Sigmoid colon (tissue), 4 donors: ENCODE results near the gene ITM2B.

ENCODE experiments used
- CTCF ChIP-seq, 4 experiments: fragments of 450-650 bp in 3 of 4; fragments of 200-600 bp in 1 of 4; IDR thresholded peaks; one replicate each; pipeline ENCODE4 v1.5.1; 2016 to 2019; ENCODE audit warnings: antibody characterized with exemption in 4 of 4, mild to moderate bottlenecking in 3 of 4, moderate library complexity in 2 of 4
- EP300 ChIP-seq, 4 donors: sonication (generic); formaldehyde crosslinking; IDR thresholded peaks; one replicate each; pipeline ENCODE4 v1.6.1; 2017; ENCODE audit warnings: antibody characterized with exemption in 4 of 4
- POLR2A ChIP-seq, 2 donors: fragments of 450-650 bp; IDR thresholded peaks; one replicate each; pipeline ENCODE4 v1.6.1; 2016; ENCODE audit warnings: antibody characterized with exemption in 2 of 2, mild to moderate bottlenecking in 2 of 2, moderate library complexity in 2 of 2

DNA sequence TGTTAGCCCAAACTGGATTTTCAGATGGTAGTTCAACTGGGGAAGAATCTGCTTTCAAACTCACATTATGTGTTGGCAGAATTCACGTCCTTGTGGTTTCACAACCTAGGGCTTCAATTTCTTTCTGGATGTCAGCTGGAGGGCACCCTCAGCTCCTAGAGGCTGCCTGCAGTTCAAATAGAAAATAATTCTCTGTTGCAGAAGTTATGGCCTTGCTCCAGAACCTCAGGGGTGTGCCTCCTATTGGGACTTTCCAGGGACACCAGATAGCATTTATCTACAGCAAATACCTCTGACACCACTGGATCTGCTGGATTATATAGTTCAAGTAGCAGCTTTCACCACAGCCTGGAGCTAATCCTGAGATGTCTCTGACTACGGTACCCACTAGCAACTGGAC, 58.7 kb downstream of the ITM2B start:
- no peak for TF ChIP-seq CTCF (IDR thresholded peaks at IDR 0.05)
- TF ChIP-seq POLR2A (IDR thresholded peaks at IDR 0.05): no peak
- no peak for TF ChIP-seq EP300 (IDR thresholded peaks at IDR 0.05)
